Gastrocnemius medialis (tissue), 4 donors: Measurements from ENCODE around the gene PKNOX2.

ENCODE experiments used
- POLR2A ChIP-seq, 2 donors: fragments of 450-650 bp; IDR thresholded peaks; one replicate each; pipeline ENCODE4 v1.6.1; 2017; ENCODE audit warnings: antibody characterized with exemption in 2 of 2, mild to moderate bottlenecking in 2 of 2, moderate library complexity in 2 of 2
- TF ChIP-seq, protein P1 (sequence below), 5 experiments: fragments of 450-650 bp in 3 of 5; fragments of 200-600 bp in 2 of 5; sonication (generic) in 2 of 5; IDR thresholded peaks in 4 of 5; conservative IDR thresholded peaks in 1 of 5; 1 replicate in 4 of 5; 2 replicates in 1 of 5; pipeline ENCODE4 v1.5.1; 2016 to 2019; ENCODE audit warnings: antibody characterized with exemption in 5 of 5, mild to moderate bottlenecking in 3 of 5, moderate library complexity in 3 of 5

DNA sequence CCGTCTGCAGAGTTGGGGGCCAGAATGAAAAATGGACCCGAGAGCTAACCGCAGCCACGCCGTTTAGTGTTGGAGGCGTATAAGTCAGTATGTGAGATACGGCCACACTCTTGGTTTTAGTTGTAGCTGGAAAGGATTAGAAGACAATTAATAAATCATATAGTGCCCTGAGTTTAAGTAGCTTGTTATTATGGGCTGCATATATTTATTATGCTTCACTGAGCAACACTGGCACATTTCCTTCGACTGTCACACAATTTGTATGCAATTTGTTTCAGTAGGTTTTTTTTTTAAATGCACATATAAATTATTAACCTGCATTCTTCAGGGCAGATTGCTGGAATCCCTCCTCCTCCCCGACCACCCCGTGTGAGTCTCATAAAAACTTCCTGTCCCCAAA lies 56.9 kb downstream of the PKNOX2 start:
- TF ChIP-seq, protein P1, sequence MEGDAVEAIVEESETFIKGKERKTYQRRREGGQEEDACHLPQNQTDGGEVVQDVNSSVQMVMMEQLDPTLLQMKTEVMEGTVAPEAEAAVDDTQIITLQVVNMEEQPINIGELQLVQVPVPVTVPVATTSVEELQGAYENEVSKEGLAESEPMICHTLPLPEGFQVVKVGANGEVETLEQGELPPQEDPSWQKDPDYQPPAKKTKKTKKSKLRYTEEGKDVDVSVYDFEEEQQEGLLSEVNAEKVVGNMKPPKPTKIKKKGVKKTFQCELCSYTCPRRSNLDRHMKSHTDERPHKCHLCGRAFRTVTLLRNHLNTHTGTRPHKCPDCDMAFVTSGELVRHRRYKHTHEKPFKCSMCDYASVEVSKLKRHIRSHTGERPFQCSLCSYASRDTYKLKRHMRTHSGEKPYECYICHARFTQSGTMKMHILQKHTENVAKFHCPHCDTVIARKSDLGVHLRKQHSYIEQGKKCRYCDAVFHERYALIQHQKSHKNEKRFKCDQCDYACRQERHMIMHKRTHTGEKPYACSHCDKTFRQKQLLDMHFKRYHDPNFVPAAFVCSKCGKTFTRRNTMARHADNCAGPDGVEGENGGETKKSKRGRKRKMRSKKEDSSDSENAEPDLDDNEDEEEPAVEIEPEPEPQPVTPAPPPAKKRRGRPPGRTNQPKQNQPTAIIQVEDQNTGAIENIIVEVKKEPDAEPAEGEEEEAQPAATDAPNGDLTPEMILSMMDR (IDR thresholded peaks at IDR 0.05 in 4 of 5, conservative IDR thresholded peaks at IDR 0.05 in 1 of 5): no peak
- TF ChIP-seq POLR2A (IDR thresholded peaks at IDR 0.05): no peak
